A673 (cell line): ENCODE data around the gene C13orf46. TPM values are rescaled to one million over a fixed set of nuclear protein-coding genes. Genes with fewer than 3 reads are reported as not detected.

Experiments
- BruUV-seq: library from RNA; stranded (reverse); fragments of 400-500 nt; replicated peaks from 2 replicates; lab custom pipeline; 2021; lab: Mats Ljungman, UMichigan
- CTCF ChIA-PET: fragments of 300-600 bp; sonication (Branson Sonifier 250); formaldehyde crosslinking; loops from one replicate; lab custom pipeline; 2022; ENCODE audit warnings: antibody characterized with exemption; lab: Charles Lee
- POLR2A ChIA-PET: fragments of 300-600 bp; sonication (Branson Sonifier 250); formaldehyde crosslinking; loops from one replicate; lab custom pipeline; 2022; ENCODE audit warnings: antibody characterized with exemption; ENCODE audit not compliant: low non-redundant PET; lab: Charles Lee
- DNase-seq: peaks from one replicate; pipeline ENCODE4 v3.0.0-alpha.2; 2015; ENCODE audit warnings: low spot score
- H3K27ac ChIP-seq: fragments of 200-600 bp; sonication (generic); 2 replicates; pipeline ENCODE4 v1.5.1; 2016; ENCODE audit warnings: mixed run types, low read depth, mild to moderate bottlenecking, mixed read lengths, antibody characterized with exemption, low read length; ENCODE audit not compliant: poor library complexity, severe bottlenecking
- H3K27me3 ChIP-seq: fragments of 200-600 bp; sonication (generic); replicated peaks from 2 replicates; pipeline ENCODE4 v1.6.1; 2017; ENCODE audit warnings: mixed run types, low read depth, mild to moderate bottlenecking, mixed read lengths, antibody characterized with exemption, low read length; ENCODE audit not compliant: insufficient read depth, poor library complexity
- H3K36me3 ChIP-seq: fragments of 200-600 bp; sonication (generic); 2 replicates; pipeline ENCODE4 v1.6.1; 2016; ENCODE audit warnings: mixed run types, mild to moderate bottlenecking, mixed read lengths, antibody characterized with exemption, low read length; ENCODE audit not compliant: insufficient read depth, poor library complexity, severe bottlenecking
- H3K4me1 ChIP-seq: fragments of 200-600 bp; sonication (generic); 2 replicates; pipeline ENCODE4 v1.6.1; 2017; ENCODE audit warnings: mixed run types, mild to moderate bottlenecking, mixed read lengths, antibody characterized with exemption, low read length; ENCODE audit not compliant: insufficient read depth, poor library complexity, severe bottlenecking
- H3K4me3 ChIP-seq: fragments of 200-600 bp; sonication (generic); 2 replicates; pipeline ENCODE4 v1.5.1; 2016; ENCODE audit warnings: low read depth, mixed run types, mild to moderate bottlenecking, mixed read lengths, low read length; ENCODE audit not compliant: poor library complexity, severe bottlenecking
- H3K9me3 ChIP-seq: fragments of 200-600 bp; sonication (generic); 2 replicates; pipeline ENCODE4 v1.6.1; 2016; ENCODE audit warnings: mixed run types, low read depth, mild to moderate bottlenecking, mixed read lengths, antibody characterized with exemption, low read length; ENCODE audit not compliant: poor library complexity, severe bottlenecking
- EZH2 ChIP-seq: fragments of 200-600 bp; sonication (generic); IDR thresholded peaks from 2 replicates; pipeline ENCODE4 v1.6.1; 2017; ENCODE audit warnings: borderline replicate concordance, low read depth, mild to moderate bottlenecking, mixed read lengths, antibody characterized with exemption, low read length; ENCODE audit not compliant: poor library complexity, severe bottlenecking
- intact Hi-C: fragments of 100-400 bp; cut with micrococcal nuclease; formaldehyde crosslinking; loops from one replicate; pipeline ENCODE4 v1.10.0; 2022; ENCODE audit not compliant: unreplicated experiment
- total RNA-seq: library from RNA; stranded (reverse); gene quantifications from 2 replicates; pipeline ENCODE4 v1.2.3, GENCODE V29; 2021
- TF ChIP-seq, protein P1 (sequence below): fragments of 300-800, 200-600 bp; sonication (generic); conservative IDR thresholded peaks from 2 replicates; pipeline ENCODE4 v1.5.1; 2017; ENCODE audit warnings: low read depth, mild to moderate bottlenecking, antibody characterized with exemption, low read length, moderate library complexity, mixed read lengths

The C13orf46 gene
- total RNA-seq, 1 experiment from 2014 or later = 3.6 TPM

DNA sequence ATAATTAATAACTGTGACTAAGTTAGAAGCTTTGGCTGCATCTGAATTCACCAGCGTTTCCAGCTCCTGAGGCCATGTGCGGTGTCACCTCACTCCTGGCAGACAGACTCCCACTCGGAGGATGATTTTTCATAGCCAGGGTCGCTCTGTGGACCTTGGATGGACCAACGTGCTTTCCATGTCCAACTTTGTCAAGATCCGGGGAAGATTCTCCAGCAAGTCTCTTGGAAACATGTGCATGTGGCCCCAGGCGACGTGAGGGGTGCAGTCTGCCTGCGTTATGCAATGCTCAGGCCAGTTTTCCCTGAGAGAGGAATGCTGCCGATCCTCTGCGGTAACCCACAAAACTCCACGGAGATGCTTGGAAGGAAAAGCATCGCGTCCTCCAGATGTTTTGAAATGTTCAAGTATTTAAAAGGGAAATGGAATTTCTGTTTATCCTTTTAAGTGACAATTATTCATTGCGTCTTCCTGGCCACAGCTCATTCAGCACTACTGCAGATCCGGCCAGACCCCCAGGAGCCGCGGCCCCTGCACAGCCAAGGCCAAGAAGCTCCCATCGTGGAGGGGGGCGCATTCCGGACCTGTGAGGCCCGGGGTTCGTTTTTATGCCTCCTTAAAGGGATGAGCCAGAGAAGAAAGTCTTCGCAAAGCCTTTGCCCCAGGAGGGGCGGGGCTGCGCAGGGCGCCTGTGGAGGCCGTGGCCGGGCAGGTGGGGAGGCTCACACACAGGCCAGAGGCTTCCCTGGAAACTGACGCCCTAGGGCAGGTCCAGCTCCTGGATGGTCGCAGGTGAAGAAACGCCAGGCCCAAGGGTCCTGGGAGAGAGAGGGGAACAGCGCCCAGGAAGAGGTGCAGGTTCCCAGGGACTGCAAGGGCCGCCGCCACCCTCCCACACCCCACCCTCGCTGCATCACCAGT lies 46.0 kb downstream of the C13orf46 start:
- ChIA-PET CTCF (no interaction called here), POLR2A (no interaction called here)
- TF ChIP-seq, protein P1, sequence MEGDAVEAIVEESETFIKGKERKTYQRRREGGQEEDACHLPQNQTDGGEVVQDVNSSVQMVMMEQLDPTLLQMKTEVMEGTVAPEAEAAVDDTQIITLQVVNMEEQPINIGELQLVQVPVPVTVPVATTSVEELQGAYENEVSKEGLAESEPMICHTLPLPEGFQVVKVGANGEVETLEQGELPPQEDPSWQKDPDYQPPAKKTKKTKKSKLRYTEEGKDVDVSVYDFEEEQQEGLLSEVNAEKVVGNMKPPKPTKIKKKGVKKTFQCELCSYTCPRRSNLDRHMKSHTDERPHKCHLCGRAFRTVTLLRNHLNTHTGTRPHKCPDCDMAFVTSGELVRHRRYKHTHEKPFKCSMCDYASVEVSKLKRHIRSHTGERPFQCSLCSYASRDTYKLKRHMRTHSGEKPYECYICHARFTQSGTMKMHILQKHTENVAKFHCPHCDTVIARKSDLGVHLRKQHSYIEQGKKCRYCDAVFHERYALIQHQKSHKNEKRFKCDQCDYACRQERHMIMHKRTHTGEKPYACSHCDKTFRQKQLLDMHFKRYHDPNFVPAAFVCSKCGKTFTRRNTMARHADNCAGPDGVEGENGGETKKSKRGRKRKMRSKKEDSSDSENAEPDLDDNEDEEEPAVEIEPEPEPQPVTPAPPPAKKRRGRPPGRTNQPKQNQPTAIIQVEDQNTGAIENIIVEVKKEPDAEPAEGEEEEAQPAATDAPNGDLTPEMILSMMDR = no peak
- TF ChIP-seq EZH2 = no peak
- BruUV-seq = no TSS peak
- intact Hi-C loops = no loop called here
- Histone ChIP-seq H3K4me1 (no peaks in the 10 kb centered on the region), H3K4me3 (no peak overlapping the region), H3K36me3 (no peaks in the 10 kb centered on the region), H3K27ac (no peak overlapping the region), H3K27me3 (peaks cover 1% of the 10 kb centered on the region), H3K9me3 (no peaks in the 10 kb centered on the region)
- no peak for DNase-seq

DNA sequence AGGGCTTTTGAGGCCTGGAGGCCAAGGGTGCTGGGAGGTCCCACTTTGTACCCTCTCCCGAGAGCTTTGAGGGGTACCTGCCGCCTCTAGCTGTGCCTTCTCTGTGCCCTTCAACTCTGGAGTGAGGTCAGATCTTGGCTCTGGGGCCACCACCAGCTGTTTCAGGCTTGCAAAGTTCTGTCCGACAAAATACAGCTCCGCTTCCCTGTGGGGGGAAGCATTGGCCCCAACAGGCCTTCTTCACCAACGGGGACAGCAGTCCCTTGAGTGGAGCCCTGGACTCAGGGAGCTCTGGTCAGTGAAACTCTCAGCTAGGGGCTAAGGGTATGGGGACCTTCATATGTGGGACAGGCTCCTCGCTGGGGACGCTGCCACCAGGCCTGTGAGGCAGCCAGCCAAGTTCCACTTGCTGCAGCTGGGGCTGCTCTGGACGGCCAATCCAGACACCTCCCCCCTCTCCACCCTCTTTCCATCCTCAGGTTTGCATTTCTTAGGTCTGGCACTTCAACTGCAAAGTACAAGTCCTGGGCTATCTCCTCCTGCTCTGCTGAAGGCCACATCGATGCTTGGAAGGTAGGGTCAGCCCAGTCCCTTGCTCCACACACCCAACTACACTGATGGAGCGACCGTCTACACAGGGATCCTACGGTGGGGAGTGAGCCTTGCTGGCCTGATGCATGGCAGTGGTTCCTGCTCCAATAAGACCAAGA lies 46.8 kb downstream of the C13orf46 start:
- Histone ChIP-seq H3K36me3 (no peaks in the 10 kb centered on the region), H3K27ac (no peak overlapping the region), H3K4me1 (no peaks in the 10 kb centered on the region), H3K4me3 (no peak overlapping the region), H3K27me3 (peaks cover 5% of the 10 kb centered on the region), H3K9me3 (peaks cover 3% of the 10 kb centered on the region)
- CTCF ChIA-PET = no interaction called here
- intact Hi-C loops = no loop called here
- no peak for TF ChIP-seq EZH2
- TF ChIP-seq, protein P1 = no peak
- BruUV-seq = no TSS peak
- no peak for DNase-seq
- POLR2A ChIA-PET = no interaction called here

DNA sequence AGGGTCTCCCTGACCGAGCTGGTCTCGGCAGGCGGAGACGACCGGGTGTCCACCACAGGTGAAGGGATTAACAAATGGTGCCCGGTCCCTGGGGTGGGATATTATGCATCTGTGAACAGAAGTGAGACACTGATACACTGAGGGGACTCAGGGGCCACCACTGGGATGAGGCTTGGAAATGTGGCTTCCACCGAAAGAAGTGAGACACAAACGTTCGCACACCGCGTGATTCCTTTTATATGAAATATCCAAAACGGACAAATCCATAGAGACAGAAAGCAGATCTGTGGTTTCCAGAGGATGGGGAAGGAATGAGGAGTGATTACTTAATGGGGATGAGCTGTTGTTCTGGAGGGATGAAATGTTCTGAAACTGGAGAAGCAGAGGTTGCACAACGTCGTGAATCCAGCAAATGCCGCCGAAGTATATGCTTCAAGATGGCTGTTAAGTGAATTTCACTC lies 47.5 kb downstream of the C13orf46 start:
- CTCF ChIA-PET = no interaction called here
- POLR2A ChIA-PET = no interaction called here
- no peak for DNase-seq

More for the DNA sequence above, 47.5 kb downstream of the C13orf46 start:
- peaks cover 5% of the 10 kb centered on the region for H3K27me3 ChIP-seq
- TF ChIP-seq, protein P1 = no peak
- no peak for TF ChIP-seq EZH2
- intact Hi-C loops = no loop called here
- no peaks in the 10 kb centered on the region for H3K36me3 ChIP-seq
- BruUV-seq = no TSS peak
- peaks cover 9% of the 10 kb centered on the region for H3K9me3 ChIP-seq
- H3K4me1 ChIP-seq = no peaks in the 10 kb centered on the region
- no peak overlapping the region for H3K27ac ChIP-seq
- H3K4me3 ChIP-seq = no peak overlapping the region
